ENCODE results near the gene IL4R. TPM values are rescaled to one million over a fixed set of nuclear protein-coding genes. Genes with fewer than 3 reads are reported as not detected.
A peak's percentile ranks its signal among the peaks of the same experiment; 100 is the strongest.

The IL4R gene
- total and polyA plus RNA-seq, 7 donors = 2.1 to 9.6 (median 6.5) TPM

- Histone ChIP-seq H3K9me3 (no peaks in the 10 kb centered on the region), H3K36me3 (ENCODE audit: insufficient read depth in 1 of 2, low read depth in 1 of 2) (no peaks in the 10 kb centered on the region), H3K27ac (no peak overlapping the region), H3K4me1 (no peaks in the 10 kb centered on the region), H3K27me3 (ENCODE audit: insufficient read depth in 3 of 3, low read length in 2 of 3) (peaks cover 0 to 27% (median 0%) of the 10 kb centered on the region in 3 donors), H3K4me3 (no peak overlapping the region)
- TF ChIP-seq CTCF (IDR thresholded peaks at IDR 0.05) = no peak
- DNase-seq (no peak), ATAC-seq (no peak)
- intact Hi-C loops (cut with DNase I) = no loop called here
- 78 to 82% (median 82%) methylated on average over 6 of the region's 6 CpGs for WGBS, 3 donors
Observed at GRCh38 chr16:27403601-27403992, 89.8 kb downstream of the IL4R start.

- Histone ChIP-seq H3K27me3 (ENCODE audit: insufficient read depth in 3 of 3, low read length in 2 of 3) (peaks cover 0 to 27% (median 0%) of the 10 kb centered on the region in 3 donors), H3K4me3 (no peak overlapping the region), H3K9me3 (peaks cover under 1% of the 10 kb centered on the region), H3K4me1 (no peaks in the 10 kb centered on the region), H3K36me3 (ENCODE audit: insufficient read depth in 1 of 2, low read depth in 1 of 2) (no peaks in the 10 kb centered on the region), H3K27ac (no peak overlapping the region)
- 88 to 89% (median 89%) methylated on average over 10 of the region's 10 CpGs for WGBS, 3 donors
- ATAC-seq = no peak
- intact Hi-C loops (cut with DNase I) = no loop called here
- DNase-seq = no peak
- TF ChIP-seq CTCF (IDR thresholded peaks at IDR 0.05) = no peak
Observed at GRCh38 chr16:27404163-27404823, 90.5 kb downstream of the IL4R start.

GRCh38 chr16:27405546-27406451 lies 92.0 kb downstream of the IL4R start:
- DNase-seq (no peak), ATAC-seq (peak in 1 of 4 donors; percentile 29)
- Histone ChIP-seq H3K27ac (no peak overlapping the region), H3K27me3 (ENCODE audit: insufficient read depth in 3 of 3, low read length in 2 of 3) (peaks cover 0 to 27% (median 0%) of the 10 kb centered on the region in 3 donors), H3K9me3 (peaks cover 9% of the 10 kb centered on the region), H3K4me3 (no peak overlapping the region), H3K4me1 (no peaks in the 10 kb centered on the region), H3K36me3 (ENCODE audit: insufficient read depth in 1 of 2, low read depth in 1 of 2) (no peaks in the 10 kb centered on the region)
- intact Hi-C loops (cut with DNase I) = no loop called here
- no peak for TF ChIP-seq CTCF (IDR thresholded peaks at IDR 0.05)
- WGBS, 3 donors = 30 to 43% (median 32%) methylated on average over 16 to 19 of the region's 19 CpGs

GRCh38 chr16:27406511-27407128 lies 92.8 kb downstream of the IL4R start:
- peaks cover 11% of the 10 kb centered on the region for H3K9me3 ChIP-seq
- no peaks in the 10 kb centered on the region for H3K4me1 ChIP-seq
- no peak overlapping the region for H3K4me3 ChIP-seq
- H3K27me3 ChIP-seq (ENCODE audit: insufficient read depth in 3 of 3, low read length in 2 of 3) = peaks cover 0 to 27% (median 0%) of the 10 kb centered on the region in 3 donors
- no peak overlapping the region for H3K27ac ChIP-seq
- no peak for DNase-seq
- no peaks in the 10 kb centered on the region for H3K36me3 ChIP-seq (ENCODE audit: insufficient read depth in 1 of 2, low read depth in 1 of 2)
- intact Hi-C loops (cut with DNase I) = no loop called here
- TF ChIP-seq CTCF (IDR thresholded peaks at IDR 0.05) = no peak
- WGBS, 3 donors = 65 to 69% (median 67%) methylated on average over 6 of the region's 6 CpGs
- ATAC-seq = no peak

All from psoas muscle (tissue), 8 donors.